Measurements from ENCODE around the gene XDH.

Gene XDH

DNA sequence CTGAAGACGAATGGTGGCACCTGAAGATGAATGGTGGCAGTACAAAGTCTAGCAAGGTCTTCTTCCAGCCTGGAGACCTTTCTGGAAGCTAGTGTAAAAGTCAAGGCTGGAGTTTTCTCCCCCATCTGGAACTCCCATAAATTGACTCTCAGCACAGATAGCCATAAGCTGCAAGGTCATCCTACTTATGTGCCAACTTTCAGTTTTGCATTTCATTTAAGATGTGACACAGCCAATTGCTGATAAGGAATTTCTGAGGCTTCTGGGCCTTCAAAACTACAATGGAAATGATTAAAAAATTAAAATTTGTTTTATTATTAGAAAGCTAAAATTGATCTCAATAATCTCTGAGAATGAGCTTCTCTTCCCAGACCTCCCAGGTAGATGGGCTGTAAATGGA, 10.2 kb downstream of the XDH start:
- no peak for DNase-seq (ENCODE audit: low read depth in 2 of 3, low spot score in 2 of 3)

DNA sequence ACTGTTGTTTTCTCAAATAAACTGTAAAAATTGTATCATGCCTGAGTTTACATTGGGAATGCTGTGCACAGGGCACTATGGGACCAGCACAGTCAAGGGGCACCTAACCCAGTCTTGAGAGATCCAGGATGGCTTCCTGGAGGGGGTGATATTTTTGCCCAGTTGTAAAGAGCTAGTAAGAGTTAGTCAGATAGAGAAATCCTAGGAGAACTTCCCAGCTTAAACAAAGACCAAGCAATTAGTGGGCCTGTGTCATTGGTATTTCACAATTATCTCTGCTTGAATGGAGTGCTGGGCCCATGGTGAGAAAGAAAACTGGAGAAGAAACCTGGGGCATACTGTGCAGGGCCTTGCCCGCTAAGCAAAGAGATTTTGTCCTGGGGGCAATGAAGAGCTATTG, 12.2 kb downstream of the XDH start:
- DNase-seq (ENCODE audit: low read depth in 2 of 3, low spot score in 2 of 3): no peak

- no peak for DNase-seq (ENCODE audit: low read depth in 2 of 3, low spot score in 2 of 3)
Observed at GRCh38 chr2:31401580-31401979, 13.0 kb downstream of the XDH start.

DNA sequence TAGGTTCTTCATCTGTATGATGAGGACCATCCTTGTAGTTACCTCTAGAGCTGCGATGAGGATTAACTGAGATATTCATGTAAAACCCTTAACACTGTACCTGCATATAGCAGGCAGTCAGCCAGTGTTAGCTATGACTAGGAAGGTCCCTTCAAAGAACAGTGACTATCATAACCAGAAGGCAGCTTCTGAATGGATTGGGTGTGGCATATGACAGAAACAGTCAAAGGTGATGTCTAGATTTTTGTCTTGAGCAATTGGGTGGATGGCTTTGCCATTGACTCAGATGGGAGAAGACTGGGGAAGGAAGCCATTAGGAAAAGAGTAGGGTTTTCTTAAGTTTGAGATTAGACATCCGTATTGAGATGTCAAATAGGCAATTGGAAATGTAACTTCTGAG, 15.7 kb downstream of the XDH start:
- no peak for DNase-seq (ENCODE audit: low read depth in 2 of 3, low spot score in 2 of 3)

- no peak for DNase-seq (ENCODE audit: low read depth in 2 of 3, low spot score in 2 of 3)
Observed at GRCh38 chr2:31397094-31397493, 17.4 kb downstream of the XDH start.

DNA sequence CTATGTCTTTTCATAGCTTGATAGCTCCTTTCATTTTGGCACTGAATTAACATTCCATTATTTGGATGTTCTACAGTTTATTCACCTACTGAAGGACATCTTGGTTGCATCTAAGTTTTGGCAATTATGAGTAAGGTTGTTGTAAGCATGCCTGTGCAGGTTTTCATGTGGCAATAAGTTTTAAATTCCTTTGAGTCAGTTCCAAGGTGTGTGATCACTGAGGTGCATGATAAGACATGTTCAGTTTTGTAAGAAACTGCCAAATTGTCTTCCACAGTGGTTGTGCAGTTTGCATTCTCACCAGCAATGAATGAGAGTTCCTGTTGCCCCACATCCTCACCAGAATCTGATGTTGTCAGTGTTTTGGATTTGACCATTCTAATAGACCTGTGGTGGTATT, 24.2 kb downstream of the XDH start:
- DNase-seq (ENCODE audit: low read depth in 2 of 3, low spot score in 2 of 3): no peak

DNA sequence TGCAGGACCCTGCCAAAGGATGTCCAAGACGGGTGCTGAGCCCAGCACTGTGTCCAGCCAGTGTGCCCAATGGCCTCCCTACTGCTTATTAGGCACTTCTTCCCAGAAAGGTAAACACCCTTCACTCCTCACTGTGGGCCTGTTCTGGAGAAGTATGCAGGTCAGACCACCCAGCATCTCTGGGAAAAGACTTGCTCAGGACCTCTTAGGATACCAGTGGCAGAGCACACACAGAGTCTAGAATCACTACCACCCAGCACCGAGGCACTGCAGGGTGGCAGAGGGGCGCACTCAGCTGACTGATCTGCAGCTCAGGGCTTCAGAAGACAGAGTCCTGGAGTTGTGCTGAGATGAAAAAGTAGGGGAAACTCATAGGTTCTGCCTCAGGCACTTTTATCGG, 25.8 kb downstream of the XDH start:
- no peak for DNase-seq (ENCODE audit: low read depth in 2 of 3, low spot score in 2 of 3)

DNA sequence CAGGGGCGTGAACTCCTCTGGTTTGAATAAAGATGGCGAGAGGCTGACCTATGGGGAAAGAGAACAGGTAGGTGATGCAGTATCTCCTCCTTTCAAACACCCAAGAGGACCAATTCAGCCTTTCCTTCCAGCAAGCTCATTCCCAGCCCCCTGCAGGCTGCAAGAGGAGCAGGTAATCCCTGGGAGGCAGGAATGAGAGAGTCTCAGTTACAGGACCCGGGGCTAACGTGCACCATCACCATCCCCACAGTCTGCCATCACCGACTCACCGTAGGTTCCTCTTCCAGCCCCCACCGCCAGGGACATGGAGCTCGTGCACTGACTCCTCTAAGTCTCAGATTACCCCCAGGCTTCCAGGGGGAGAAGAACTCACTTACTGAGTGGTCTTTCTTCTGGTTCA, 26.7 kb downstream of the XDH start:
- no peak for DNase-seq (ENCODE audit: low read depth in 2 of 3, low spot score in 2 of 3)

GRCh38 chr2:31386648-31387047, 27.9 kb downstream of the XDH start:
- no peak for DNase-seq (ENCODE audit: low read depth in 2 of 3, low spot score in 2 of 3)

DNA sequence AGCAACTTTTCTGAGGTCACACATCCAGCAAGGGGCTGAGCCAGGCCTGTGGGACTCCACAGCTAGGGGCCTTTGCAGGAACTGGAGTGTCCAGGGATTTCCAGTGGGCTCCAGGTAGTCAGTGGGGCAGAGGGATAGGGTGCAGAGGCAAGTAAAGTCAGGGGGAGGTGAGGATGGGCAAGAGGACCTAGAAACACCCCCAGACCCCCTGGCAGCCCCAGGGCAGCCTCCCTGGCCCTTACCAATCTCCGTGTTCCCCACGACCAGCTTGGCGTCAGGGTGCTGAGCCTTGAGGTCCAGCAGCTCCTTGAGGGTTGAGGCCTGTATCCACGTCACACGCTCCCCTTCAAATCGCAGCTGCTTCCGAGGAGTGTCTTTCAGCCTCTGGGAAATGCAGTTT, 28.4 kb downstream of the XDH start:
- no peak for DNase-seq (ENCODE audit: low read depth in 2 of 3, low spot score in 2 of 3)

DNA sequence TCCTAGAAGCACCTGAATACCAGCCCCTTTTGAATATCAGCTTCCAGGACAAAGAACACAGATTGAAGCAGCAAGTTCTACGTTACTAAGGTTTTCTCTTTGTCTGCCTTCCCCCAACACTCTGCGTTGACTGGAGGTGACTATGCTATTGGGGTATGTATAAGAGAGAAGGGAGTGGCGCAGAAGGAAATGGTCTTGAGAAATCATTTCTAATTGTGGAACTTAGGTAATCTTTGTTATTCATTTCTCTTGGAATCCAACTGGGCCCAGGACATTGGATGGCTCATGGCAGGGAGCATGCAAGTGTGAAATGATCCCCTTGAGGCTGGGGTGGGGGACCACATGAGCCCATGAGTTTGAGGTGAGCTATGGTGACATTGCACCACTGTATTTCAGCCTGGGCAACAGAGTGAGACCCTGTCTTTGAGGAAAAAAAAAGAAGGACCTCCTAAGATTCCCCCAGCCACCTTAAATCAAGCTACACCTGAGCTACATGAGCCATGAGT, 29.7 kb downstream of the XDH start:
- no peak for DNase-seq (ENCODE audit: low read depth in 2 of 3, low spot score in 2 of 3)

DNA sequence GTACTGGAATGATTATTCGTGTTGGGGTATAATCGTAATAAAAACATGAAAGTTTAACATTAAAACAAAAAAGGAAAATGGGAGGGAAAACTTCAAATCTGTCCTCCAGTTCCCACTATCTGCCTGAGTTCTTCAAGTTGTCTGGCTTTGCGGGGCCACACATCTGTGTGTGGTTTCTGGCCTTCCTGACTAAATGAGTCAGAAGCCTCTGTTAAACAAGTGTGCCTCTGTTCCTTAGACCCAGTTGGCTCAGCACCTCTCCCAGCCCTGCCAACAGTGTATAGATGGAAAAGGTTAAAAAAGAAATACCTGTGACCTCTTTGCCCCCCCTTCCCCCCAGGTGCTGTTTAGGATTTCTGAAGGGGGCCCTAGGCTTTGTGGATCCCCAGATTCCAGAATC, 30.2 kb downstream of the XDH start:
- no peak for DNase-seq (ENCODE audit: low read depth in 2 of 3, low spot score in 2 of 3)

DNA sequence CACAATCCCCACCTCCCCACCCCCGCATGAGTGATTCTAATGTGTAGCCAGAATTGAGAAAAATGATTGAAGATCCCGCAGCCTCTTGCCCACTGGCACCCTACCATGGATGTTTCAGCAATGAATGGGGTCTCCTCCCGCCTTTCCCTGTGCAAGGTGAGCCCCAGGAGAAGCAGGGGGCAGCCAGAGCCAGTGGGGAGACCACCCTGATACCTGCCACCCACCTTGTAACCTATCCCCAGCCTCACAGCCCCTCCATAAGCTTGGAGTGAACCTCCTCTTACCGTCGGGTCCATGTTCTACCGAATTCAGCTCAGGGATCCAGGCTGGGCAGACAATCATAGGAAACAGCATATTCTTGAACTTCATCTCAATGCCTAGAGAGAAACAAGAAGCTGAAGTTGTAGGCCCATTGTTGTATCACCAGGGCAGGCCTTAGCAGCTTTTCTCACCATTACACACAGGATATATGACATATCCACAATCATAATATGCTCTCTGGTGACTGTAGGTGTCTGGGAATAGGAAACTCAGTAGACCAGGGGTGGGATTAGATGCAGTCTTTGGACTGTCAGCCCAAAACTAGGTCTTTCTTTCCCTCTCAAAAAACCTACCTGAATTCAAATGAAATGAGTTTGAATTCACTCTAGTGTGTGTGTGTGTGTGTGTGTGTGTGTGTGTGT, 30.9 kb downstream of the XDH start:
- DNase-seq (ENCODE audit: low read depth in 2 of 3, low spot score in 2 of 3): no peak

GRCh38 chr2:31382452-31383120, 32.0 kb downstream of the XDH start:
- DNase-seq (ENCODE audit: low read depth in 2 of 3, low spot score in 2 of 3): no peak

DNA sequence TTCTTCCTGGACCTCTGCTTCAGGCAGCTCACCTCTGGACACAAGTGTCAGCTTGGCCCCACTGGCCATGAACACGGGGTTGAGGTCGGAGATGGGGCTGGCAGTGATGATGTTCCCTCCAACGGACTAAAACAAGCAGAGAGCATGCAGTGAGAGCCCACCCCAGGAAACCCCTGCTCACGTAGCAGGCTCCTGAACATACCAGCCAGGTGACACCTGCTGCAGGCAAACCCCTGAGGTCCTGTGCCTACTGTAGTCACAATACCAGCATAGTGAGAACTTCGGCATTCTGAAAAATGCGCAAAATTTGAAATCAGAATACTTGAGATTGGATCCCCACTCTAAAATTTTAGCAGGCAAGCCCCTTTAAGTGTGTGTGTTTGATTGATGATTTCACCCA, 32.9 kb downstream of the XDH start:
- no peak for DNase-seq (ENCODE audit: low read depth in 2 of 3, low spot score in 2 of 3)

GRCh38 chr2:31380243-31380642, 34.3 kb downstream of the XDH start:
- DNase-seq (ENCODE audit: low read depth in 2 of 3, low spot score in 2 of 3): no peak

DNA sequence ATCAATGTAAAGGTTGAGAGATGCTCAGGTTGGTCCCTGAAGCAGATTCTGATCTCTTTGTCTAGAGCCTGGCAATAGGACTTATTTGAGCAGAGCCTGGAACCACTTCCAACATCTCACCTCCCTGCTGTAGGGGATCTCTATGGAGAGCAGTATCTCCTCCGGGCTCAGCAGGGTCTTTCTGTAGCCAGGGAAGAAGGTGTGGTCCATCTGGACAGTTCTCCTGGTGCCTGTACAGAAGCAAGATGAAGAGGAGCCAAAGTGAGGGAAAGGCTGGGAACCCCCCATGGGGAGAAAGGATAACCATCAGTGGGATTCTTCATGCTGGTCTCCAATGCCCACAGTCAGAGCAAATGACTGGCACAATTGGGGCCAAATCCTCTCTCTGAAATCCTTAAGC, 34.8 kb downstream of the XDH start:
- no peak for DNase-seq (ENCODE audit: low read depth in 2 of 3, low spot score in 2 of 3)

DNA sequence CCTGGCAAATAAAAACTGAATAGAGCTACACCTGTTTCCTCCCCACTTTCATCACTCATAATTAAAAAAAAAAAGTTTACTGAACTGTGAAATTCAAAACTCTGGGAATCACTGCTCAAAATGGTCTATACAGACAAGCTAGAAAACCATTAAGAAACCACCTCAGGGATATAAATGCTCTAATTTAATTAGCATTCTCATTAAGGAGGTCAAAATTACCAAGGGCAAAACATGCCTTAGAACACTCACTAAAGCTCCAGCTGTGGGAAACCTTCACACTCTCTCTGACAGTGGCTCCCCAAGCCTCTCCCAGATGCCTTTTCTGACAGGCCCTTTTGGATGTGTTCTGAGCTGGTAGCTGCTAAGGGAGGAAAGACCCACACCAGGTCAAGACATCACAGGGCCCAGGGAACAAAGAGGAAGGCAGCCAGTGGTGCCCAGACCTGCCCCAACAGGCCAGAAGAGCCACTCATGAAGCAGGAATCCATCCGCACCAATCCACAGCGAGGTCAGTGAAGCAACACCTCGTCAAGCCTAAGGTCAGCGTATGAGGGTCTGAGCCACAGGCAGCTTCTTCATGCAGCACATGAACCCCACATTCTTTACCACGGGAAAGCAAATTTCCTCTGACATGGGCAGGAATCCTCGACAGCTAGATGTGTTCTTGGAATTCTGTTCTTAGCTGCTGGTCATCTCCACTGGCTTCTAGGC, 35.6 kb downstream of the XDH start:
- no peak for DNase-seq (ENCODE audit: low read depth in 2 of 3, low spot score in 2 of 3)

DNA sequence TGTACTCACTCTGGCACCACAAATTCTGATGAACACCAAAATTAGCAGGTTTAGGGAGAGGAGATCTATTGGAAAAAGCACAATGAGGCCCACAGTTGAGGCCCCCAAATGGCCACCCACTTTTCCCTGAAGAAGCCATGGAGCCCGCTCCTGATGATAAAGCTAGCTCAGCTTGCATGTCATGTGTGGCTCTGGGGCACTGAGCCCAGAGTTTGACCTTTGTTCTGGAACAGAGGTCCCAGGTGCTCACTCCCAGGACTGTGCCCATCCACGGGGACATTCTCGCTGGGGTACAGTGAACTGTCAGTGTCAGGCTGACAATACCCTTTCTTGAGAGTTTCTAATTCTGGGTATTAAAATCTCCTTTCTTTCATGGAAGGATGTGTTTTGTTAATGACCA, 36.2 kb downstream of the XDH start:
- DNase-seq (ENCODE audit: low read depth in 2 of 3, low spot score in 2 of 3): no peak

DNA sequence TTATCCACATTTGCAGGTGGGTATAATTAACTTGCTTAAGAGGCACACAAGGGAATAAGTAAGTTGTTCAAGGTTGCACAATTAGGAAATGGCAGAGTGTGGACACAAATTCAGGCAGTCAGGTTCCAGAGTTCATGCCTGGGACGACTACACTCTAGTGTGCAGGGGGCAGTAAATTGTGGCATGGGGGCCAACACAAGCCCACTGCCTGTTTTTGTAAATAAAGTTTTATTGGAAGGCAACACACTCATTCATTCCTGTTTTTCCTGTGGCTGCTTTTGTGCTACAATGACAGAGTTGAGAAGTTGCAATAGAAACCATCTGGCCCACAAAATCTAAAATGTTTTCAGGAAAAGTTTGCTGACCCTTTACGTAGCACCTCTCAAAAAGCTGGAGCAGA, 41.4 kb downstream of the XDH start:
- no peak for DNase-seq (ENCODE audit: low read depth in 2 of 3, low spot score in 2 of 3)

GRCh38 chr2:31372097-31372496, 42.4 kb downstream of the XDH start:
- no peak for DNase-seq (ENCODE audit: low read depth in 2 of 3, low spot score in 2 of 3)

GRCh38 chr2:31371691-31372090, 42.9 kb downstream of the XDH start:
- DNase-seq (ENCODE audit: low read depth in 2 of 3, low spot score in 2 of 3): no peak
